Stimulated activated CD4-positive, alpha-beta T cell treated with anti-CD3 and anti-CD28 coated beads, Interleukin-1b, Interleukin-23, amount 100 ng/mL, for 4 hours (primary cell): ENCODE measurements around the gene KRT7.
"Not testable (repeated sequence)": the region's sequence is repeated elsewhere in the genome, so short reads cannot be mapped to it uniquely, and the experiment has no call there.

Experiments used
- DNase-seq, 2 donors: peaks; one replicate each; pipeline ENCODE4 v3.0.0-alpha.2; 2020; ENCODE audit warnings: low read depth in 2 of 2

KRT7 gene

GRCh38 chr12:52278575-52279421, 45.8 kb downstream of the KRT7 start:
- DNase-seq = peak; percentile 62 to 69

DNA sequence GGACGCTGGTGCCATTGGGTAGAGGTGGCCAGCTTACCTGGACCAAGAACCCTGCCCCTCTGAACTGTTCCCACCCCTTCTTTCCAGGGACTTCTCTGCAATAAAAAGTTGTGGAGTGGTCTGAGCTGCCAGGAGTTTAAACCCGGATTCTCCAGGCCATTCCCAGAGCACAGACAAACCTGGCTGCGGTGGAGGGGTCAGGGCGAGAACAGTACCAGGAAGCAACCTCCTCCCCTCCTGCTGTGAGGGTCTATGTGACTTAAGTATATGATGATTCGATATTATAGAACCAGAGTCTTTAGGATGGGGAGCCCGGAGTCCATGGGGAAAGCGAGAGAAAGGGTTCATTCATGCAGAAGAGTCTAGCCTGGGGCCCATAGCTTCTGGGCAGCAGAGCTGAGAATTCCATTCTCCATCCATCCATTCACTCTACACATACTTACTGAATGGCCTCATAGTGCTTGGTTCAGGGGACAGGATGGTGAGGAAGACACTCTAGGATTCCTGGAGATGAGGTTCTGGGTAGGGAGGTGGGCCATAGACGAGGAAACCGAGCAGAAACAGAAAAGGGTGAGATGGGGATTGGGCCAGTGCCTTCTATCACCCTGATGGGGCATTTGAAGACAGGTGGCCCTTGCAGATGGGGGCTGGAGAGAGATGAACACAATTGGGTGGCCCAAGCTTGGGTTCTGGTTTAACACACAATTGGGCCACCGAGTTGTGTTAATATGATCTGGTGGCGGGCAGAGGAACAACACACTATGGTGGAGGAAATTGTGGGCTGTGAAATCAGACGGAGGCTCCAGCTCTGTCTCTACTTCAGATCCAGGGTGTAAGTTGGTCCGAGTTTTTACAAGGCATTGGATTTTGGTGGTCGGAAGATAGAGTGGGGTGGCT, 46.6 kb downstream of the KRT7 start:
- no peak for DNase-seq

- no peak for DNase-seq
Measured at GRCh38 chr12:52280319-52280795, 47.3 kb downstream of the KRT7 start.

GRCh38 chr12:52280796-52281560, 47.9 kb downstream of the KRT7 start:
- DNase-seq = no peak

DNA sequence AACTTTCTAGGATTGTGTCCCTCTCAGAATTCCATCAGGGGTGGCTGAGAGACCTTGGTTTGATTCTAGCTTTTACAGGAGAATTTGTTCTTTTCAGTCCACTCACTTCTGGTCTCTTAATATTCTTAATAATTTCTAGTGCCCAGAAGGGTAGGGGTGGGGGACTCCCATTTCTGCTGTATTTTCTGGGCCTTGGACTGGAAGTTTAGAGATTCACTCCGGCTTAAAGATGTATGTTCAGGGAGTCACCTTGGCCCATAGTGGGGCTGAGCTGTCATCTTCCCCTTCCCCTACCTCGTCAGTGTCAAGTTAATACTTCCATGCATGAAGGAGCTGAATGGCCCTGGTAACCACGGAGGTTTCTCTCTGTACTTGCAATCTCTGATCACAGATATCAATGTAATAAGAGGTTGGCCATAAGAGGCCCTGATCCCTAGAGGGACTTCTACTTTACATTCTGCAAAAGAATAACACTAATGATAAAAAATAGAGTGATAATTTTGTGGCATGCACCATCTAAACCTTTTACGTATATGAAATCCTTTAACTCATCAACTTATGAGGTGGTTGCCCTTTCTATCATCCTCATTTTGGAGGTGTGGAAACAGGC, 51.6 kb downstream of the KRT7 start:
- DNase-seq = no peak

DNA sequence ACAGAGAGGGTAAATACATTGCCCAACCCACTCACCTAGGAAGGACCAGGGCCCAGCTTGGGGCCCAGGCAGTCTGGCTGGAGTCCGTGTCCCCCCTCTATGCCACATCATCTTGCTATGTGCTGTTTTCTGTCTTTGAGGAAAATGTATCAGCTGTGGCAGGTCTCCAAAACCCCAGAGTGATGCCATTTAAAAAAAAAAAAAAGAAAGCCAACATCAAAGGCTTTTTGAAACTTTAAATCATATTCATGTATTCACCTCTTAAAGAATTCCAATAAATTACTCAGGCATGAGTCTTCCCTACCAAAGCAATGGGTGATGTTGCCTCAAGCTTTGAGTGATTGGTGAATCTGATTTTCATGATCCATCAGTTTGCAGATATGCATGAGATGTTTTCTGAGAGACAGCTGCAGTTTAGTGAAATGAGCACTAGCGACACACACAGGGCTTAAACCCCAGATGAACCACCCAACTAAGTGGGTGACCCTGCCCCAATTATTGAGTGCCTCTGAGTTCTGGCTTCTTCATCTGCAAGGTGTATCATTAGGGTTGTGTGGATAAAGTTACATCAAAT, 52.2 kb downstream of the KRT7 start:
- no peak for DNase-seq

GRCh38 chr12:52285851-52286530, 52.9 kb downstream of the KRT7 start:
- DNase-seq = no peak

DNA sequence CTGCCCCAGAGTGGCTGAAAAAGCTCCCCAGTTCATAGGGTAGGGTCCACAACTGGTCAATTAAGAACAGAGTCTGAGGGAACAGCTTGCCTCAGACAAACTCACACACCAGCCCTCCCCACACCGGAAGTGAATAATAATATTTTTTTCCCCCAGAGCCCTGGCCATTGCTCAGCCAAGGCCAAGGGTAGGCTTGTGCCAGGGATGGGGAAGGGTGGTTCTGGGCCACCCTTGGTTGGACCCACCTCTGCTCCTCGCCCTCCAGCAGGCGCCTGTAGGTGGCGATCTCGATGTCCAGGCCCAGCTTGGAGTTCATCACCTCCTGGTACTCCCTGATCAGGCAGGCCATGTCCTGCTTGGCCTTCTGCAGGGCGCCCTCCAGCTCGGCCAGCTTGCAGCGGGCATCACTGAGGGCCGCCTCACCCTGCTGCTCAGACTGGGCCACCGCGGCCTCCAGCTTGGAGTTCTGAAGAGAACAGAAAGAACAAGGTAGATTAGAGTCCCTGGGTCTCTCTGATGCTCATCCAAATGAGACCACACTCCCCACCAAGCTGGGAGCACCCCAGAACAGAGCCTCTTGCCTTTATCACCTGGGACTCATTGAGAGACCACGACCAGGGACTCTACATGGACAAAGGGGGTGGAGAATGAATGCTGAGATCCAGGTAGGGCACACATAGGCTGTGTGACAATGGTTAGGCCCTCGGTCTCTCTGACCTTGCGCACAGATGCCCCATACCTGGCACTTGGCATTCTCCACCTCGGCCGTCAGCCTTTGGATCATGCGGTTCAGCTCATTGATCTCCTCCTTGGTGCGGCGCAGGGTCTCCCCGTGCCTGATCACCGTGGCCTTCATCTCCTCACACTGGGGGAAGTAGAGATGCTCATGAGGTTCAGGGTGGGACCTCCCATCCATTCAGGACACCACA, 54.1 kb downstream of the KRT7 start:
- not testable (repeated sequence) for DNase-seq

GRCh38 chr12:52287816-52288805, 55.1 kb downstream of the KRT7 start:
- not testable (repeated sequence) for DNase-seq

DNA sequence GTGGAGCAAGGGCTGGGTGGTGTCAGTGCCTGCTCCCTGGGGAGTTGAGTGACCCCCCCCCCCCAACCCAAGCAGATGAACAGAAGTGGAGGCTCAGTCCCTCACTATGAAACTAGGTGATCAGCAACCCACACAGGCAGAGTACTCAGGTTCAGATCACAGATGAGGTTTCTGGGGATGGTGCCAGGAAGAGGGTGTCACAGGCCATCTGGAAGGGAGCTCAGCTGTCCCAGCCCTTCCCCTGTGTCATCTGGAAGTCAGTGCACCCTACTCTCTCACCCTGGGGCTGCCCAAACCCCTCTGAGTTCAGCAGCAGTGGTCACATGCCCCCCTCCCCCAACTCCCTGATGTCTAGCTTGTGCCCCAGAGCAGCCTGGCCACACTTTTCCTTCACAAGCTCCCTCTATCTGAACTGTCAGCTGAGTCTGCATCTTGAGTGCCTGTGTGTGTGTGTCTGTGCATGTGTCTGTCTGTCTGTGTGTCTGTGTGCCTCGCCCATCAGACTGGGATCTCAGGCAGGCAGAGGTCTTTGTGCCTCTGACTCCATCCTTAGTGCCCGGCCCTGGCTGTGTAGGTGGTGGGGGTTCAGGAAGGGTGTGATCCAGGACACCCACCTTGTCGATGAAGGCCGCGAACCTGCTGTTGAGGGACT, 57.6 kb downstream of the KRT7 start:
- not testable (repeated sequence) for DNase-seq

DNA sequence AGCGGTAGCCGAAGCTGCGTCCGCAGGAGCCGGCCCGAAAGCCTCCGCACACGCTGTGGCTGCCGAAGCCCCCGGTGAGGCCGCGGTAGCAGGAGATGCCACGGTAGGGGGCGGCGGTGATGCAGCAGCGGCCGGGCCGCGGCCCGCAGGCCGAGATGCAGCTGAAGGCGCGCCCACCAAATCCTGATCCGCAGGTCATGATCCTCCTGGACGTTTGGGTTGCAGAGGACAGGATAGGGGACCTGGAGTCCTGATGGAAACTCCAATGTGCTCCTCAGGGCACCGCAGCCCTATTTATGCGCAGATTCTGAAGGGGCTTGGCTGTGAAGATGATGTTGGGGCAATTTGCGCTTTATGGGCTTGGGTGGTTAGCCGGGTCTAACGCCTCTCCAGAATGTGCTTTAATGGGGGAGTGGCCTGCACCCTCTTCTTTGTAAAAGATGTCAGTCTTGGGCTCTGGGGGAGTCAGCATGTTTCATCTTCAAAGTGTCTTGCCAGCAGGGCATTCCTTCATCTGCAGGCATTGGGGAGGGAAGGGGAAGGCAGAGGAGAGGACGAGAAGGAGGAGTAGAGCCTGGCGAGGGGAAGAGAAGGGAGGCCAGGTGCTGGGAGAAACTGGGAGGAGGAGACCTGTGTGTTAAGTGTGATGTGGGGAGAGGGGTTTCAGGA, 58.4 kb downstream of the KRT7 start, which contains the start of gene KRT81:
Gene KRT81 (minus strand): TSS at position 268 of the 669 bp plus-strand sequence. CDS start 69 bp downstream, at position 199.
- no peak for DNase-seq

DNA sequence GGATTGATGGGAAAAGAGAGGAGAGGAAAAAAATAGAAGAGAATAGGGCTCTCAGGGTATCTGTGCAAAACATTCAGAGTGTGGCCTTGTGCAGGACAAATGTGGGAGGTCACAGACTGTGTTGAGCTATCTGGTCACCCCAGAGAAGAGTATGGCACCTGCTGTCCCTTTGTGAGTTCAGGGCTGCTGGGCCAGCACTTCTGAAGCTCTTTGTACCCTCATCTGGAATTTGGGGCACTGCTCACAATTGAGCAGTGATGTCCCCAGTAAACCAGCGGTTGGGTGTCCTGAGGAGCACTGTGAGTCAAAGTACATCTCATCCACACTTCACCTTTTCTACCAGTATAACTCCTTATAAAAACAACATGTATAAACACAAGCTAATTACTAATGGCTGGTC, 60.9 kb downstream of the KRT7 start:
- no peak for DNase-seq

DNA sequence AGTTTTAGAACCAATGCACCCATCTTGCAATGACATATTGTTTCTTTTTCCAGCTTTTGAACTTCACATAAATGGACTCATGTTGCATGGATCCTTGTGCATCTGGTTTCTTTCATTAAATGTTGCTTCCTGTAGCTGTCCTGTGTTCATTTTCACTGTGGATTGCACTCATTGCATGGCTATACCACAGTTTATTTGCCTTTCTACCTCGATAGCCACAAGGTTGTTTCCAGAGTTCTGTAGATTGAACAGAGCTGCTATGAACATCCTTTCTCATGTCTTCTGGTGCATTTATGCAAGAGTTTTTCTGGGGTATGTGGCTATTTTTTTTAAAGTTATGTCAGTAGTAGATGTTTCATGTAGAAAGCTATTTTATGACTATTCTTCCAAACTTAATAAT, 61.8 kb downstream of the KRT7 start:
- DNase-seq = no peak

DNA sequence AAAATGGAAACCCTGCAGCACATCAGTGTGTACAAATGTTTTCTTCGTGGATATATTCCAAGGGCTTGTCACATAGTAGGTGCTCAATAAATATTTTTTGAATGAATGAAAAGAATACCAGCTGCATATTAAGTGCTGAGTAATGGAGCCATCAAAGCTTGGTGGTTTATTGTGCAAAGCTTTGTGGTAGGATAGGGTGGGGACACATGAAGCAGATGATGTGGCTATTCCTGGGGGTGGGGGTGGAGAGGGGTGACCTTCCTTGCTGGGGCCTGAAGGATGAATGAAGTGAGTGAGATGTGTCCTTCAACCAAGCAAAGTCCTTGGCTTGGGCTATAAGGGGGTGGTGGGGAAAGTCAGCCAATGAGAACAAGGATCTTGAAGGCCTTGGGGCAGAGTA, 62.6 kb downstream of the KRT7 start:
- no peak for DNase-seq

- DNase-seq = no peak
Measured at GRCh38 chr12:52296572-52297215, 63.7 kb downstream of the KRT7 start.
